ENCODE results near the gene DLG2. TPM values are rescaled to one million over a fixed set of nuclear protein-coding genes. Genes with fewer than 3 reads are reported as not detected.

The DLG2 gene
- total and polyA plus RNA-seq, 2 of the 8 experiments (the other 6 are each of a cell fraction or from before 2014, with no cell fraction given) = 1.7 to 14.3 TPM

GRCh38 chr11:83427501-83427900 is 2199.6 kb downstream of the DLG2 start:
- no peaks in the 10 kb centered on the region for H3K79me1 ChIP-seq (ENCODE audit: low read depth, low read length)
- no peak overlapping the region for H4K91ac ChIP-seq (replicated peaks; ENCODE audit: insufficient read length, low read length)
- H3K36me3 ChIP-seq (ENCODE audit: control insufficient read depth in 2 of 4, insufficient read depth in 4 of 4, low read length in 3 of 4) = no peaks in the 10 kb centered on the region
- no peak overlapping the region for H2AFZ ChIP-seq (ENCODE audit: low read length)
- no peak overlapping the region for H2BK20ac ChIP-seq (ENCODE audit: low read length)
- H3K4me3 ChIP-seq (ENCODE audit: extremely low read depth in 1 of 4, insufficient read depth in 2 of 4, low read depth in 3 of 4, low read length in 4 of 4) = no peak overlapping the region
- H3K27ac ChIP-seq (ENCODE audit: low read depth, low read length) = no peak overlapping the region
- H3K79me2 ChIP-seq (ENCODE audit: control insufficient read depth in 1 of 2, insufficient read depth in 2 of 2, low read length in 2 of 2) = no peaks in the 10 kb centered on the region
- H3K9ac ChIP-seq (replicated peaks in 1 of 4; ENCODE audit: extremely low read depth in 1 of 4, low read depth in 3 of 4, low read length in 3 of 4) = no peak overlapping the region
- 89% methylated on average over 2 of the region's 2 CpGs; no CpG with 5 or more reads in 1 of the 2 experiments for WGBS, 2 experiments (ENCODE audit: extremely low coverage in 1 of 2, insufficient coverage in 1 of 2, insufficient read length in 1 of 2, insufficient replicate concordance in 2 of 2, low coverage in 1 of 2, low lambda C conversion rate in 2 of 2, missing lambda C conversion rate in 1 of 2)
- CTCF ChIA-PET (ENCODE audit: partially characterized antibody) = interaction anchor here (0.6 kb wide), 1 partner anchor 14 kb away, joined by 3 read pairs; no protein-coding TSS in a partner anchor
- H3K23ac ChIP-seq (ENCODE audit: insufficient read length) = no peak overlapping the region
- no peak overlapping the region for H2BK12ac ChIP-seq (ENCODE audit: low read depth, low read length)
- H2BK15ac ChIP-seq (ENCODE audit: low read length) = no peak overlapping the region
- POLR2A ChIA-PET (ENCODE audit: partially characterized antibody) = no interaction called here
- no peak overlapping the region for H3K14ac ChIP-seq (ENCODE audit: insufficient read length)
- no peaks in the 10 kb centered on the region for H4K20me1 ChIP-seq (replicated peaks in 1 of 2; ENCODE audit: control insufficient read depth in 1 of 2, insufficient read depth in 2 of 2, low read length in 2 of 2)
- no peak overlapping the region for H4K8ac ChIP-seq (ENCODE audit: extremely low read depth, insufficient read depth, low read length)
- no peak for DNase-seq (ENCODE audit: low read depth in 1 of 2, low spot score in 2 of 2)
- no peak for FAIRE-seq
- H3K18ac ChIP-seq (ENCODE audit: extremely low read depth, low read length) = no peak overlapping the region
- no peaks in the 10 kb centered on the region for H3K4me1 ChIP-seq (replicated peaks in 1 of 4; ENCODE audit: control insufficient read depth in 3 of 4, insufficient read depth in 4 of 4, low read length in 3 of 4)
- H2AK5ac ChIP-seq (ENCODE audit: low read depth, low read length) = no peak overlapping the region
- H3K9me3 ChIP-seq (ENCODE audit: insufficient read depth in 2 of 2, low read depth in 1 of 2, low read length in 1 of 2) = no peaks in the 10 kb centered on the region
- no peak overlapping the region for H3K4ac ChIP-seq (replicated peaks; ENCODE audit: insufficient read length, low read depth, low read length)
- no peak overlapping the region for H3K4me2 ChIP-seq (ENCODE audit: insufficient read depth in 1 of 2, low read depth in 2 of 2, low read length in 2 of 2)
- no peak overlapping the region for H2BK120ac ChIP-seq (replicated peaks; ENCODE audit: low read depth, low read length)
- no peak overlapping the region for H3K56ac ChIP-seq (replicated peaks; ENCODE audit: insufficient read length, low read depth, low read length)
- H4K5ac ChIP-seq (ENCODE audit: insufficient read length, low read depth, low read length) = no peak overlapping the region
- no peaks in the 10 kb centered on the region for H3K23me2 ChIP-seq (ENCODE audit: low read depth, low read length)
- no peaks in the 10 kb centered on the region for H3K27me3 ChIP-seq (replicated peaks in 1 of 4; ENCODE audit: control insufficient read depth in 3 of 4, extremely low read depth in 1 of 4, insufficient read depth in 3 of 4, low read length in 3 of 4)
- no peak overlapping the region for H2BK5ac ChIP-seq (ENCODE audit: low read depth, low read length)
- TF ChIP-seq RAD21 (IDR thresholded peaks at IDR 0.05 in 1 of 2, conservative IDR thresholded peaks at IDR 0.05 in 1 of 2; ENCODE audit: low read depth in 2 of 2, low read length in 2 of 2) (no peak), SIRT6 (IDR thresholded peaks at IDR 0.05; ENCODE audit: low read length) (no peak), JUN (IDR thresholded peaks at IDR 0.05; ENCODE audit: low read depth, low read length) (no peak), RXRA (IDR thresholded peaks at IDR 0.05; ENCODE audit: insufficient read depth, low read depth, low read length) (no peak), MAFK (IDR thresholded peaks at IDR 0.05; ENCODE audit: low read depth, low read length) (no peak), NRF1 (IDR thresholded peaks at IDR 0.05; ENCODE audit: low read depth, low read length) (no peak), TAF1 (IDR thresholded peaks at IDR 0.05; ENCODE audit: low read depth, low read length) (no peak), SP1 (IDR thresholded peaks at IDR 0.05; ENCODE audit: low read depth, low read length) (no peak), E2F6 (IDR thresholded peaks at IDR 0.05) (no peak), EGR1 (IDR thresholded peaks at IDR 0.05; ENCODE audit: borderline replicate concordance, low read depth, low read length) (no peak), SP2 (IDR thresholded peaks at IDR 0.05; ENCODE audit: low read length) (no peak), TEAD4 (IDR thresholded peaks at IDR 0.05; ENCODE audit: low read depth, low read length) (no peak)
